Testis (tissue), 3 donors: ENCODE measurements around the gene SDF2L1. TPM values are rescaled to one million over a fixed set of nuclear protein-coding genes. Genes with fewer than 3 reads are reported as not detected.

Source experiments
- DNase-seq: peaks from one replicate; pipeline ENCODE4 v3.0.0-alpha.2; 2019
- H3K27ac ChIP-seq, 2 donors: fragments of 200-600 bp; sonication (generic); one replicate each; pipeline ENCODE4 v1.5.1; 2019
- H3K27me3 ChIP-seq: fragments of 200-600 bp; sonication (generic); one replicate; pipeline ENCODE4 v1.5.1; 2019
- H3K36me3 ChIP-seq: fragments of 200-600 bp; sonication (generic); one replicate; pipeline ENCODE4 v1.5.1; 2017; ENCODE audit warnings: low read depth; ENCODE audit errors: missing control alignments
- H3K4me1 ChIP-seq: fragments of 200-600 bp; sonication (generic); one replicate; pipeline ENCODE4 v1.5.1; 2019
- H3K4me3 ChIP-seq, 2 donors: fragments of 200-600 bp; sonication (generic); one replicate each; pipeline ENCODE4 v1.5.1; 2017 to 2019
- H3K9me3 ChIP-seq: fragments of 200-600 bp; sonication (generic); one replicate; pipeline ENCODE4 v1.5.1; 2017
- POLR2A ChIP-seq: fragments of 450-650 bp; IDR thresholded peaks from one replicate; pipeline ENCODE4 v1.6.1; 2017; ENCODE audit warnings: antibody characterized with exemption, mild to moderate bottlenecking, moderate library complexity
- WGBS, 2 donors: methylation state at CpG; one replicate each; pipeline ENCODE4 v1.1.5; 2018; 5-methylcytosine and 5-hydroxymethylcytosine counted together
- intact Hi-C: fragments of 100-400 bp; cut with DNase I; formaldehyde crosslinking; loops from one replicate; pipeline ENCODE4 v1.15.1; 2023; ENCODE audit warnings: low total_unique reads
- microRNA counts, 2 donors: library from miRNA; unstranded; fragments of <30 nt; microRNA quantifications; one replicate each; lab custom pipeline; 2016
- microRNA-seq, 2 donors: library from miRNA; unstranded; fragments of <30 nt; microRNA quantifications; one replicate each; pipeline ENCODE4, GENCODE V29; 2016; ENCODE audit warnings: borderline number of aligned reads in 2 of 2, borderline replicate concordance in 1 of 2
- polyA plus RNA-seq: library from polyadenylated mRNA; stranded (reverse); fragments of 350-450 nt; fragmentation: Illumina TruSeq; extraction: RNeasy Lipid Tissue Mini Kit (QIAGEN cat#74804); gene quantifications from one replicate; pipeline ENCODE4 v1.2.3, GENCODE V29; 2014; ENCODE audit warnings: low read depth, low replicate concordance; ENCODE audit not compliant: insufficient read depth
- small RNA-seq, 2 donors: library from RNA; depleted of rRNA; stranded (forward); fragments of <200 nt; gene quantifications; one replicate each; pipeline ENCODE3, GENCODE V24; 2016
- total RNA-seq, 2 donors: library from RNA; depleted of rRNA; stranded (reverse); fragments of >200 nt; gene quantifications; one replicate each; pipeline ENCODE4 v1.2.3, GENCODE V29; 2016
- TF ChIP-seq, protein P1 (sequence below), 3 experiments: fragments of 450-650 bp in 2 of 3; fragments of 200-600 bp in 1 of 3; sonication (generic) in 1 of 3; IDR thresholded peaks; one replicate each; pipeline ENCODE4 v1.5.1; 2016 to 2019; ENCODE audit warnings: antibody characterized with exemption in 3 of 3, mild to moderate bottlenecking in 2 of 3, moderate library complexity in 1 of 3

The SDF2L1 gene
- total and polyA plus RNA-seq, 3 donors from 2014 or later, result 23.9 to 34.3 (median 33.0) TPM

DNA sequence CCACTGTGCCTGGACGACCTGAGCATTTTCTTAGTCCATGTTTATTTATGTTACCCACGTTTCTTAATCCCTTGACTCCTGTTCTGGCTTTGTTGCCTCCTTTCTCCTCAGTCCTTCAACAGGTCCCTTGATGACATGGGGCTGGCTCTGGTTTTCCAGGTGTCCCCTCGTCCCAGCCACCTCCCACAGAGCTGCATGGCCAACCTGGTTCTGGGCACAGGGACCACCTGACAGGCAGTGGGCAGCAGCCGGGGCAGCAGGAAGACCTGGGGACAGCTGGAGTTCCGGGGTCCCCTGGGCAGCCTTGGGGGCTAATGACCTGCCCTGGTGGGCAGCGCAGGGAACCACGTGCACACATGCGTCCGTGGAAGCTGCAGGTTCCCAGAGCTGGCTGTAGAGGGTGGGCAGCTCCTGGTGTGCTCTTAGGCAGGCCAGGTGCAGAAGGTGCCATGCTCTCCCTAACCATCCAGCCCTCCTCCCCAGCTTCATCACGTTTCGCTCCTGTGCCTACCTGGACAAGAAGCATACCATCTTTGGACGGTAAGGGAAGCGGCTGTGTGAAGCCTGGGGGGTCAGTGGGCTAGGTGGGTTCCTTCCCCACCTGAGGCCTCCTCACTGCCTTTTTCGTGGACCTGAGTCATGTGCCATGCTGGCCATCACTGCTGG, 51.4 kb downstream of the SDF2L1 start:
- DNase-seq, result no peak
- intact Hi-C loops, result no loop called here
- Histone ChIP-seq H3K4me1 (no peaks in the 10 kb centered on the region), H3K36me3 (no peaks in the 10 kb centered on the region), H3K27ac (no peak overlapping the region), H3K9me3 (no peaks in the 10 kb centered on the region), H3K4me3 (no peak overlapping the region), H3K27me3 (no peaks in the 10 kb centered on the region)
- no peak for TF ChIP-seq POLR2A
- TF ChIP-seq, protein P1, sequence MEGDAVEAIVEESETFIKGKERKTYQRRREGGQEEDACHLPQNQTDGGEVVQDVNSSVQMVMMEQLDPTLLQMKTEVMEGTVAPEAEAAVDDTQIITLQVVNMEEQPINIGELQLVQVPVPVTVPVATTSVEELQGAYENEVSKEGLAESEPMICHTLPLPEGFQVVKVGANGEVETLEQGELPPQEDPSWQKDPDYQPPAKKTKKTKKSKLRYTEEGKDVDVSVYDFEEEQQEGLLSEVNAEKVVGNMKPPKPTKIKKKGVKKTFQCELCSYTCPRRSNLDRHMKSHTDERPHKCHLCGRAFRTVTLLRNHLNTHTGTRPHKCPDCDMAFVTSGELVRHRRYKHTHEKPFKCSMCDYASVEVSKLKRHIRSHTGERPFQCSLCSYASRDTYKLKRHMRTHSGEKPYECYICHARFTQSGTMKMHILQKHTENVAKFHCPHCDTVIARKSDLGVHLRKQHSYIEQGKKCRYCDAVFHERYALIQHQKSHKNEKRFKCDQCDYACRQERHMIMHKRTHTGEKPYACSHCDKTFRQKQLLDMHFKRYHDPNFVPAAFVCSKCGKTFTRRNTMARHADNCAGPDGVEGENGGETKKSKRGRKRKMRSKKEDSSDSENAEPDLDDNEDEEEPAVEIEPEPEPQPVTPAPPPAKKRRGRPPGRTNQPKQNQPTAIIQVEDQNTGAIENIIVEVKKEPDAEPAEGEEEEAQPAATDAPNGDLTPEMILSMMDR (IDR thresholded peaks at IDR 0.05), result no peak
- WGBS, 2 donors, result 90 to 95% methylated on average over 6 to 14 of the region's 14 CpGs

MicroRNA genes within 50 kb of the gene (microRNA counts, 767-probe panel; counts per million panel counts)
- microRNA hsa-miR-130b-3p (lab: Ali Mortazavi, UCI) (0 to 152 counts per million in 2 donors), microRNA hsa-miR-301b (lab: Ali Mortazavi, UCI) (0 to 152 counts per million in 2 donors)

Small RNAs within 50 kb of the gene (microRNA-seq; reads per million reads assigned to microRNA genes)
- gene MIR130B (69.5 to 135 reads per million in 2 donors), gene MIR301B (0 to 1.4 reads per million in 2 donors)

Small RNAs within 50 kb of the gene (small RNA-seq; reads per million reads assigned to genes)
- gene MIR301B, result 0 to 0.27 reads per million in 2 donors

Other genes with a start within 250 kb of the SDF2L1 start
- gene HIC2, start 224.9 kb upstream of the SDF2L1 start, total RNA-seq, result 10 to 100 TPM; 24.0 to 24.4 TPM
- 11.1 TPM for gene HIC2, start 224.9 kb upstream of the SDF2L1 start, polyA plus RNA-seq
- gene TMEM191C, start 174.9 kb upstream of the SDF2L1 start, total RNA-seq, result 10 to 100 TPM; 54.4 to 78.2 TPM
- gene TMEM191C, start 174.9 kb upstream of the SDF2L1 start, polyA plus RNA-seq, result 35.3 TPM
- 10 to 100 TPM; 17.5 to 20.8 TPM for gene RIMBP3C, start 90.8 kb upstream of the SDF2L1 start, total RNA-seq
- gene RIMBP3C, start 90.8 kb upstream of the SDF2L1 start, polyA plus RNA-seq, result 14.4 TPM
- gene UBE2L3, start 74.6 kb upstream of the SDF2L1 start, total RNA-seq, result 10 to 100 TPM; 61.4 to 66.8 TPM
- gene UBE2L3, start 74.6 kb upstream of the SDF2L1 start, polyA plus RNA-seq, result 63.3 TPM
- 10 to 100 TPM; 36.5 to 37.1 TPM for gene YDJC, start 12.3 kb upstream of the SDF2L1 start, total RNA-seq
- gene YDJC, start 12.3 kb upstream of the SDF2L1 start, polyA plus RNA-seq, result 9.9 TPM
- 10 to 100 TPM; 16.0 to 28.6 TPM for gene CCDC116, start 9.5 kb upstream of the SDF2L1 start, total RNA-seq
- 54.0 TPM for gene CCDC116, start 9.5 kb upstream of the SDF2L1 start, polyA plus RNA-seq
- 10 to 100 TPM; 64.6 to 65.3 TPM for gene PPIL2, start 23.7 kb downstream of the SDF2L1 start, total RNA-seq
- gene PPIL2, start 23.7 kb downstream of the SDF2L1 start, polyA plus RNA-seq, result 35.5 TPM
- gene YPEL1, start 93.5 kb downstream of the SDF2L1 start, total RNA-seq, result 100 to 1,000 TPM in 1 of 2 donors, 10 to 100 TPM in 1; 83.6 to 169 TPM
- 168 TPM for gene YPEL1, start 93.5 kb downstream of the SDF2L1 start, polyA plus RNA-seq
- gene MAPK1, start 225.3 kb downstream of the SDF2L1 start, total RNA-seq, result 100 to 1,000 TPM in 1 of 2 donors, 10 to 100 TPM in 1; 90.2 to 121 TPM
- 143 TPM for gene MAPK1, start 225.3 kb downstream of the SDF2L1 start, polyA plus RNA-seq